OCI-LY1 (cell line): Measurements from ENCODE around the gene SYNE1.
"Not testable (repeated sequence)": the region's sequence is repeated elsewhere in the genome, so short reads cannot be mapped to it uniquely, and the experiment has no call there.

Source experiments
- H2AFZ ChIP-seq: fragments of 200-600 bp; sonication (generic), shearing (Covaris generic); 2 replicates; pipeline ENCODE4 v1.6.0; 2014; ENCODE audit warnings: antibody characterized with exemption, mild to moderate bottlenecking, low read length
- H3F3A ChIP-seq: fragments of 200-600 bp; sonication (generic), shearing (Covaris generic); 2 replicates; pipeline ENCODE4 v1.6.0; 2014; ENCODE audit warnings: mild to moderate bottlenecking, antibody characterized with exemption, low read length, moderate library complexity; ENCODE audit not compliant: insufficient read depth
- H3K27ac ChIP-seq: fragments of 200-600 bp; sonication (generic); 2 replicates; pipeline ENCODE4 v1.5.1; 2014; ENCODE audit warnings: low read length, mixed run types, mild to moderate bottlenecking, low read depth; ENCODE audit not compliant: poor library complexity, severe bottlenecking
- H3K27me3 ChIP-seq: fragments of 200-600 bp; sonication (generic); 2 replicates; pipeline ENCODE4 v1.6.0; 2014; ENCODE audit warnings: antibody characterized with exemption, mild to moderate bottlenecking, low read length, moderate library complexity; ENCODE audit not compliant: insufficient read depth
- H3K36me3 ChIP-seq: fragments of 200-600 bp; sonication (generic); 2 replicates; pipeline ENCODE4 v1.6.1; 2014; ENCODE audit warnings: mild to moderate bottlenecking, antibody characterized with exemption, low read length, moderate library complexity, mixed read lengths; ENCODE audit not compliant: insufficient read depth
- H3K4me1 ChIP-seq: fragments of 200-600 bp; sonication (generic); 2 replicates; pipeline ENCODE4 v1.5.1; 2014; ENCODE audit warnings: mild to moderate bottlenecking, low read length, moderate library complexity; ENCODE audit not compliant: insufficient read depth, severe bottlenecking
- H3K4me2 ChIP-seq: fragments of 200-600 bp; sonication (generic), shearing (Covaris generic); 2 replicates; pipeline ENCODE4 v1.6.1; 2014; ENCODE audit warnings: low read length
- H3K4me3 ChIP-seq: fragments of 200-600 bp; sonication (generic); 2 replicates; pipeline ENCODE4 v1.5.1; 2014; ENCODE audit warnings: low read length, low read depth, mild to moderate bottlenecking, mixed read lengths; ENCODE audit not compliant: poor library complexity, severe bottlenecking
- H3K79me2 ChIP-seq: fragments of 200-600 bp; shearing (Covaris generic); 2 replicates; pipeline ENCODE4 v1.6.1; 2016; ENCODE audit warnings: mixed run types, low read length, mixed read lengths; ENCODE audit not compliant: insufficient read depth
- H3K9ac ChIP-seq: fragments of 200-600 bp; sonication (generic), shearing (Covaris generic); 2 replicates; pipeline ENCODE4 v1.6.1; 2014; ENCODE audit warnings: mild to moderate bottlenecking, low read length, mixed read lengths
- H3K9me2 ChIP-seq: fragments of 200-600 bp; sonication (generic), shearing (Covaris generic); 2 replicates; pipeline ENCODE4 v1.6.1; 2014; ENCODE audit warnings: low read depth, mild to moderate bottlenecking, low read length, mixed read lengths
- H3K9me3 ChIP-seq: fragments of 200-600 bp; shearing (Covaris generic); 2 replicates; pipeline ENCODE4 v1.6.1; 2014; ENCODE audit warnings: low read length, mixed read lengths
- H4K20me1 ChIP-seq: fragments of 200-600 bp; sonication (generic), shearing (Covaris generic); 2 replicates; pipeline ENCODE4 v1.6.0; 2016; ENCODE audit warnings: mild to moderate bottlenecking, low read length; ENCODE audit not compliant: insufficient read depth
- CTCF ChIP-seq: fragments of 200-600 bp; sonication (generic), shearing (Covaris generic); IDR thresholded peaks from 2 replicates; pipeline ENCODE4 v1.5.1; 2017; ENCODE audit warnings: mild to moderate bottlenecking, antibody characterized with exemption, low read length, moderate library complexity, mixed read lengths
- EZH2 ChIP-seq: fragments of 200-600 bp; sonication (generic), shearing (Covaris generic); IDR thresholded peaks from 2 replicates; pipeline ENCODE4 v1.8.0; 2017; ENCODE audit warnings: borderline replicate concordance, mixed run types, mild to moderate bottlenecking, antibody characterized with exemption, low read length, moderate library complexity, mixed read lengths

The SYNE1 gene

GRCh38 chr6:152563177-152563576 lies 74.0 kb downstream of the SYNE1 start:
- Histone ChIP-seq H3K4me3 (no peak overlapping the region), H3K4me1 (no peaks in the 10 kb centered on the region), H3K79me2 (no peaks in the 10 kb centered on the region), H3K9me3 (no peaks in the 10 kb centered on the region), H3F3A (no peaks in the 10 kb centered on the region), H3K36me3 (no peaks in the 10 kb centered on the region), H3K4me2 (no peak overlapping the region), H3K9me2 (no peaks in the 10 kb centered on the region), H3K27ac (no peak overlapping the region), H3K9ac (no peak overlapping the region), H2AFZ (no peak overlapping the region), H4K20me1 (no peaks in the 10 kb centered on the region), H3K27me3 (no peaks in the 10 kb centered on the region)
- TF ChIP-seq EZH2 (no peak), CTCF (no peak)

- H3K4me1 ChIP-seq, H3K27ac ChIP-seq, H3K4me2 ChIP-seq, H3K9me2 ChIP-seq, H2AFZ ChIP-seq, H3K27me3 ChIP-seq, H3K9ac ChIP-seq, H4K20me1 ChIP-seq, H3K36me3 ChIP-seq, H3K4me3 ChIP-seq, H3K79me2 ChIP-seq, H3K9me3 ChIP-seq, H3F3A ChIP-seq: not testable (repeated sequence)
Measured at GRCh38 chr6:152558798-152559197, 78.4 kb downstream of the SYNE1 start.

- Histone ChIP-seq H3K27ac (no peak overlapping the region), H3K4me1 (no peaks in the 10 kb centered on the region), H3F3A (no peaks in the 10 kb centered on the region), H3K9ac (no peak overlapping the region), H4K20me1 (no peaks in the 10 kb centered on the region), H2AFZ (no peak overlapping the region), H3K9me3 (no peaks in the 10 kb centered on the region), H3K79me2 (no peaks in the 10 kb centered on the region), H3K4me2 (no peak overlapping the region), H3K36me3 (no peaks in the 10 kb centered on the region), H3K4me3 (no peak overlapping the region), H3K27me3 (no peaks in the 10 kb centered on the region), H3K9me2 (no peaks in the 10 kb centered on the region)
- TF ChIP-seq CTCF (no peak), EZH2 (no peak)
Measured at GRCh38 chr6:152557502-152557901, 79.7 kb downstream of the SYNE1 start.

- H4K20me1 ChIP-seq: no peaks in the 10 kb centered on the region
- no peaks in the 10 kb centered on the region for H3F3A ChIP-seq
- no peaks in the 10 kb centered on the region for H3K9me3 ChIP-seq
- H3K9ac ChIP-seq: no peak overlapping the region
- no peaks in the 10 kb centered on the region for H3K27me3 ChIP-seq
- no peaks in the 10 kb centered on the region for H3K4me1 ChIP-seq
- H3K4me3 ChIP-seq: no peak overlapping the region
- no peak overlapping the region for H3K27ac ChIP-seq
- TF ChIP-seq CTCF (no peak), EZH2 (no peak)
- H3K4me2 ChIP-seq: no peak overlapping the region
- no peaks in the 10 kb centered on the region for H3K36me3 ChIP-seq
- H3K79me2 ChIP-seq: no peaks in the 10 kb centered on the region
- no peak overlapping the region for H2AFZ ChIP-seq
- no peaks in the 10 kb centered on the region for H3K9me2 ChIP-seq
Measured at GRCh38 chr6:152554851-152555250, 82.3 kb downstream of the SYNE1 start.
